IMR-90 (cell line): ENCODE results near the gene EIF4A3. TPM values are rescaled to one million over a fixed set of nuclear protein-coding genes. Genes with fewer than 3 reads are reported as not detected.
A peak's percentile ranks its signal among the peaks of the same experiment; 100 is the strongest.

ENCODE experiments used
- ATAC-seq: fragments of 200-7000 bp; cut with Tn5 transposase; 2 replicates; pipeline ENCODE4 v1.9.1; 2020; ENCODE audit warnings: low read depth, mild to moderate bottlenecking, moderate library complexity
- BruUV-seq: library from RNA; stranded (reverse); fragments of 400-500 nt; replicated peaks from 2 replicates; lab custom pipeline; 2021; lab: Mats Ljungman, UMichigan
- CTCF ChIA-PET: fragments of 300-600 bp; formaldehyde crosslinking; extraction: SDS; loops from one replicate; lab custom pipeline; 2021; ENCODE audit warnings: antibody characterized with exemption; lab: Yijun Ruan, JAX
- POLR2A ChIA-PET: fragments of 300-600 bp; sonication (Branson Sonifier 250); formaldehyde crosslinking; loops from one replicate; lab custom pipeline; 2022; ENCODE audit warnings: antibody characterized with exemption; ENCODE audit not compliant: unreplicated experiment; lab: Charles Lee
- DNase-seq: peaks from one replicate; pipeline ENCODE4 v3.0.0; 2013
- H2AFZ ChIP-seq: replicated peaks from 2 replicates; pipeline ENCODE3; 2013; ENCODE audit warnings: low read length, mild to moderate bottlenecking; ENCODE audit not compliant: poor library complexity
- H2AK5ac ChIP-seq: 2 replicates; pipeline ENCODE4 v1.6.1; 2013; ENCODE audit warnings: low read depth, low read length, inconsistent platforms
- H2AK9ac ChIP-seq: replicated peaks from 2 replicates; pipeline ENCODE3; 2013; ENCODE audit warnings: mild to moderate bottlenecking, low read depth, low read length, moderate library complexity; ENCODE audit not compliant: poor library complexity
- H2BK120ac ChIP-seq: 2 replicates; pipeline ENCODE4 v1.6.1; 2013; ENCODE audit warnings: low read depth, low read length, inconsistent platforms
- H2BK15ac ChIP-seq: 3 replicates; pipeline ENCODE4 v1.6.1; 2013; ENCODE audit warnings: low read depth, low read length, inconsistent platforms
- H2BK20ac ChIP-seq: 2 replicates; pipeline ENCODE4 v1.6.1; 2013; ENCODE audit warnings: low read depth, mild to moderate bottlenecking, inconsistent platforms, low read length, moderate library complexity
- H2BK5ac ChIP-seq: 2 replicates; pipeline ENCODE4 v1.6.1; 2013; ENCODE audit warnings: mild to moderate bottlenecking, low read depth, low read length, inconsistent platforms; ENCODE audit not compliant: poor library complexity, severe bottlenecking
- H3K14ac ChIP-seq: replicated peaks from 2 replicates; pipeline ENCODE4 v1.6.1; 2013; ENCODE audit warnings: low read depth, low read length, inconsistent platforms
- H3K18ac ChIP-seq: 2 replicates; pipeline ENCODE4 v1.6.1; 2013; ENCODE audit warnings: low read depth, low read length, control low read depth
- H3K23ac ChIP-seq: 2 replicates; pipeline ENCODE4 v1.6.1; 2013; ENCODE audit warnings: low read depth, low read length, inconsistent platforms
- H3K27ac ChIP-seq: 2 replicates; pipeline ENCODE4 v1.5.1; 2013; ENCODE audit warnings: mild to moderate bottlenecking, control low read depth, low read length; ENCODE audit not compliant: insufficient read depth
- H3K27me3 ChIP-seq: 2 replicates; pipeline ENCODE4 v1.6.1; 2013; ENCODE audit warnings: low read length; ENCODE audit not compliant: control insufficient read depth, insufficient read depth
- H3K36me3 ChIP-seq: 2 replicates; pipeline ENCODE4 v1.6.1; 2013; ENCODE audit warnings: low read length, mixed read lengths; ENCODE audit not compliant: control insufficient read depth, insufficient read depth
- H3K4ac ChIP-seq: 2 replicates; pipeline ENCODE4 v1.6.1; 2013; ENCODE audit warnings: low read depth, low read length, inconsistent platforms
- H3K4me1 ChIP-seq: 2 replicates; pipeline ENCODE4 v1.6.1; 2013; ENCODE audit warnings: low read length, mixed read lengths; ENCODE audit not compliant: control insufficient read depth, insufficient read depth
- H3K4me2 ChIP-seq: 2 replicates; pipeline ENCODE4 v1.6.1; 2013; ENCODE audit warnings: low read depth, mild to moderate bottlenecking, control low read depth, low read length, moderate library complexity
- H3K4me3 ChIP-seq: 2 replicates; pipeline ENCODE4 v1.5.1; 2013; ENCODE audit warnings: low read depth, mild to moderate bottlenecking, control low read depth, low read length, moderate library complexity; ENCODE audit not compliant: insufficient read depth
- H3K56ac ChIP-seq: 2 replicates; pipeline ENCODE4 v1.6.1; 2013; ENCODE audit warnings: low read length, inconsistent platforms; ENCODE audit not compliant: insufficient read depth; ENCODE audit errors: extremely low read depth
- H3K79me1 ChIP-seq, 2 experiments: 2 replicates each; pipeline ENCODE4 v1.6.1; 2013; ENCODE audit warnings: low read length in 2 of 2, inconsistent platforms in 1 of 2, low read depth in 1 of 2
- H3K9ac ChIP-seq: 2 replicates; pipeline ENCODE4 v1.6.1; 2013; ENCODE audit warnings: low read depth, low read length, control low read depth
- H3K9me1 ChIP-seq: 2 replicates; pipeline ENCODE4 v1.6.1; 2013; ENCODE audit warnings: low read length, inconsistent platforms; ENCODE audit not compliant: insufficient read depth
- H3K9me3 ChIP-seq: 2 replicates; pipeline ENCODE4 v1.6.1; 2013; ENCODE audit warnings: low read length; ENCODE audit not compliant: control insufficient read depth, insufficient read depth
- H4K20me1 ChIP-seq: 2 replicates; pipeline ENCODE4 v1.6.1; 2013; ENCODE audit warnings: low read length, inconsistent platforms; ENCODE audit not compliant: insufficient read depth
- H4K5ac ChIP-seq: 2 replicates; pipeline ENCODE4 v1.6.1; 2013; ENCODE audit warnings: mild to moderate bottlenecking, low read depth, low read length, control low read depth
- H4K8ac ChIP-seq, 2 experiments: 2 replicates each; pipeline ENCODE4 v1.6.1; 2013; ENCODE audit warnings: low read depth in 2 of 2, low read length in 2 of 2, control low read depth in 1 of 2, inconsistent platforms in 1 of 2
- H4K91ac ChIP-seq: 2 replicates; pipeline ENCODE4 v1.6.1; 2013; ENCODE audit warnings: low read depth, low read length, inconsistent platforms; ENCODE audit not compliant: insufficient read depth
- BHLHE40 ChIP-seq: fragments of 150-350 bp; IDR thresholded peaks from 2 replicates; pipeline ENCODE4 v1.6.1; 2016; ENCODE audit warnings: mild to moderate bottlenecking, low read depth, low read length
- CTCF ChIP-seq: conservative IDR thresholded peaks from 2 replicates; pipeline ENCODE4 v1.5.1; 2012; ENCODE audit warnings: mild to moderate bottlenecking, low read depth, low read length, improper control_type of control experiment
- ELK1 ChIP-seq: fragments of 150-350 bp; IDR thresholded peaks from 2 replicates; pipeline ENCODE4 v1.6.1; 2016; ENCODE audit warnings: low read depth, mild to moderate bottlenecking, low read length, moderate library complexity, borderline replicate concordance
- MAFK ChIP-seq: IDR thresholded peaks from 2 replicates; pipeline ENCODE4 v1.6.1; 2012; ENCODE audit warnings: low read depth, low read length, improper control_type of control experiment
- NFE2L2 ChIP-seq: fragments of 150-350 bp; IDR thresholded peaks from 2 replicates; pipeline ENCODE4 v1.6.1; 2016; ENCODE audit warnings: low read depth, mild to moderate bottlenecking, low read length
- RAD21 ChIP-seq: IDR thresholded peaks from 2 replicates; pipeline ENCODE4 v1.6.1; 2012; ENCODE audit warnings: low read length, improper control_type of control experiment
- RFX5 ChIP-seq: IDR thresholded peaks from 2 replicates; pipeline ENCODE4 v1.8.0; 2012; ENCODE audit warnings: low read depth, mild to moderate bottlenecking, low read length, moderate library complexity
- USF2 ChIP-seq: fragments of 150-350 bp; IDR thresholded peaks from 2 replicates; pipeline ENCODE4 v1.6.1; 2017; ENCODE audit warnings: mild to moderate bottlenecking, antibody characterized with exemption, low read length, low read depth
- WGBS, 2 experiments: methylation state at CpG; one replicate each; pipeline versions ENCODE4 v1.1.5 to v1.1.7; 2013; ENCODE audit warnings: missing lambda C conversion rate in 2 of 2; ENCODE audit not compliant: insufficient read length in 1 of 2; ENCODE audit errors: extremely low coverage in 2 of 2; 5-methylcytosine and 5-hydroxymethylcytosine counted together
- dilution Hi-C: fragments of 300-500 bp; cut with HindIII; formaldehyde crosslinking; loops from one replicate; pipeline ENCODE4 v1.14.3; 2018; ENCODE audit warnings: low sequenced_read_pairs; ENCODE audit not compliant: unreplicated experiment
- in situ Hi-C: fragments of 300-500 bp; cut with MboI; formaldehyde crosslinking; loops from 3 replicates; pipeline ENCODE4 v1.14.3; 2019; ENCODE audit warnings: low sequenced_read_pairs, inconsistent platforms, mixed read lengths
- intact Hi-C: fragments of 100-400 bp; cut with micrococcal nuclease; formaldehyde crosslinking; loops from 2 replicates; pipeline ENCODE4 v1.10.0; 2022
- polyA plus RNA-seq, 3 experiments: library from polyadenylated mRNA; depleted of rRNA; stranded (reverse); fragments of >200 nt; gene quantifications; 2 replicates each; pipeline ENCODE4 v1.2.3, GENCODE V29; 2012; ENCODE audit warnings: low replicate concordance in 1 of 3
- total RNA-seq: library from RNA; depleted of rRNA; stranded (reverse); fragments of >200 nt; gene quantifications from 2 replicates; pipeline ENCODE4 v1.2.3, GENCODE V29; 2012

Gene EIF4A3
- total and polyA plus RNA-seq, 2 of the 4 experiments (the other 2 are of a cell fraction), result 85.3 to 97.1 TPM

- TF ChIP-seq ELK1, result no peak
- no peak for TF ChIP-seq RFX5
Measured at GRCh38 chr17:80100035-80100323, 46.9 kb downstream of the EIF4A3 start (continued).

GRCh38 chr17:80099291-80100034, 47.5 kb downstream of the EIF4A3 start:
- dilution Hi-C loops (no loop called here), in situ Hi-C loops (no loop called here), intact Hi-C loops (loop anchor here (5.0 kb wide), 1 partner anchor 48 kb away; the partner anchor contains the start of gene EIF4A3)
- Histone ChIP-seq H3K36me3 (no peaks in the 10 kb centered on the region), H3K9me3 (no peaks in the 10 kb centered on the region), H2AK9ac (peak overlapping the region; percentile 78), H3K4me3 (no peak overlapping the region), H3K14ac (no peak overlapping the region), H3K4me2 (no peak overlapping the region), H3K9me1 (peaks cover 8% of the 10 kb centered on the region), H3K27ac (no peak overlapping the region), H4K5ac (no peak overlapping the region), H2BK15ac (no peak overlapping the region; the same call in 2 of the 3 replicates), H3K18ac (no peak overlapping the region), H2AFZ (peak overlapping the region; percentile 43), H3K27me3 (no peaks in the 10 kb centered on the region), H2BK20ac (no peak overlapping the region), H2AK5ac (peak overlapping the region; percentile 57; the same call in 1 of the 2 replicates), H4K20me1 (no peaks in the 10 kb centered on the region), H2BK120ac (no peak overlapping the region), H3K4me1 (peaks cover 6% of the 10 kb centered on the region), H2BK5ac (no peak overlapping the region), H4K91ac (no peak overlapping the region), H3K56ac (no peak overlapping the region), H3K9ac (no peak overlapping the region), H3K79me1 (peaks cover 0 to 14% of the 10 kb centered on the region in 2 experiments; a peak in 3 of 4 replicates), H4K8ac (no peak overlapping the region), H3K4ac (peak overlapping the region; percentile 16; the same call in 1 of the 2 replicates), H3K23ac (no peak overlapping the region; the same call in 1 of the 2 replicates)
- no peak for ATAC-seq
- POLR2A ChIA-PET, result no interaction called here
- no peak for DNase-seq
- TF ChIP-seq USF2, result no peak
- TF ChIP-seq RAD21, result no peak
- no peak for TF ChIP-seq NFE2L2
- TF ChIP-seq MAFK, result no peak
- TF ChIP-seq BHLHE40, result no peak
- TF ChIP-seq RFX5, result no peak
- TF ChIP-seq CTCF, result no peak
- no TSS peak for BruUV-seq
- CTCF ChIA-PET, result no interaction called here
- WGBS, 2 experiments, result 95% methylated on average over 14 of the region's 27 CpGs; no CpG with 5 or more reads in 1 of the 2 experiments
